GM13976 (cell line): Measurements from ENCODE around the gene FILIP1.

Experiments used
- DNase-seq: peaks from one replicate; pipeline ENCODE4 v3.0.0; 2012; ENCODE audit warnings: low spot score
- in situ Hi-C: fragments of 300-500 bp; cut with MboI; formaldehyde crosslinking; loops from one replicate; pipeline ENCODE4 v1.12.0; 2022; ENCODE audit warnings: low sequenced_read_pairs, mixed read lengths, inconsistent platforms; ENCODE audit not compliant: unreplicated experiment
- TF ChIP-seq, protein P1 (sequence below): IDR thresholded peaks from 2 replicates; pipeline ENCODE4 v1.5.1; 2012; ENCODE audit warnings: borderline replicate concordance, mild to moderate bottlenecking; ENCODE audit not compliant: insufficient read depth; ENCODE audit errors: extremely low read depth, missing control alignments, control extremely low read depth

The FILIP1 gene

GRCh38 chr6:75429061-75429703 is 64.4 kb downstream of the FILIP1 start:
- TF ChIP-seq, protein P1, sequence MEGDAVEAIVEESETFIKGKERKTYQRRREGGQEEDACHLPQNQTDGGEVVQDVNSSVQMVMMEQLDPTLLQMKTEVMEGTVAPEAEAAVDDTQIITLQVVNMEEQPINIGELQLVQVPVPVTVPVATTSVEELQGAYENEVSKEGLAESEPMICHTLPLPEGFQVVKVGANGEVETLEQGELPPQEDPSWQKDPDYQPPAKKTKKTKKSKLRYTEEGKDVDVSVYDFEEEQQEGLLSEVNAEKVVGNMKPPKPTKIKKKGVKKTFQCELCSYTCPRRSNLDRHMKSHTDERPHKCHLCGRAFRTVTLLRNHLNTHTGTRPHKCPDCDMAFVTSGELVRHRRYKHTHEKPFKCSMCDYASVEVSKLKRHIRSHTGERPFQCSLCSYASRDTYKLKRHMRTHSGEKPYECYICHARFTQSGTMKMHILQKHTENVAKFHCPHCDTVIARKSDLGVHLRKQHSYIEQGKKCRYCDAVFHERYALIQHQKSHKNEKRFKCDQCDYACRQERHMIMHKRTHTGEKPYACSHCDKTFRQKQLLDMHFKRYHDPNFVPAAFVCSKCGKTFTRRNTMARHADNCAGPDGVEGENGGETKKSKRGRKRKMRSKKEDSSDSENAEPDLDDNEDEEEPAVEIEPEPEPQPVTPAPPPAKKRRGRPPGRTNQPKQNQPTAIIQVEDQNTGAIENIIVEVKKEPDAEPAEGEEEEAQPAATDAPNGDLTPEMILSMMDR, result no peak
- no peak for DNase-seq
- in situ Hi-C loops, result no loop called here

DNA sequence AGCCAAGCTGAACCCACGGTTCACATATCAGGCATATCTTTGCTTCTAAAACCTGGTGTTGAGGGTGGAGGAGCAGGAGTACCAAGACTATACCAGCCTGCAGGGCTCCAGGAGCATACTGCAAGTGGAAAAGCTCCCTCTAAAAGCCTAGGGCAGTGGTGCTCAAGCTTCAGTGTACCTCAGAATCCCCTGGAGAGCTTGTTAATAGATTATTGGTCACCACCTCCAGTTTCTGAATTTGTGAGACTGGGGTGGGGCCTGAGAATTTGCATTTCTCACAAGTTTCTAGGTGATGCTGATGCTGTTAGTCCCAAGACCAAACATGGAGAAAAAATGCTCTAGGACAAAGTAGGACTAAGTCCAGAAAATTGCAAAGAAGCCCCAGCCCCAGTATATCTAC is 65.4 kb downstream of the FILIP1 start:
- TF ChIP-seq, protein P1, result no peak
- in situ Hi-C loops, result no loop called here
- no peak for DNase-seq

DNA sequence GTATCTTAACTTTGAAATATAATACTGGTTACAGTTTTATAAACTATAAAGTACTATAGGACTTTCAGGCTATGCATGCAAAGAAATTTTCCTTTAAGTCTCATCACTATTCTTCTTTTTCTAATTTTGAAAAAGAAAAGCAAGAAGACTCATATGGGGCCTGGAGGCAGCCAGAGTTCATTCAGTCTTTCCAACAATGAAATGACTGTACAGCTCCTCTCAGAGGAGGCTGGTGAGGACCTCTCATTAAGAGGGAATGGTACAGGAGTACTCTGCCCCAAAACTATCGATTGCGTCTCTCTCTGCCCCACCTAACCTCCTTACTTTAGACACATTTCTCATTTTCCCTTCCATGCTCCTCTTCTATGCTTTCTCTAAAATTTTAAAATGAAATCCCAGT is 66.3 kb downstream of the FILIP1 start:
- TF ChIP-seq, protein P1, result no peak
- in situ Hi-C loops, result no loop called here
- no peak for DNase-seq

- in situ Hi-C loops, result no loop called here
- DNase-seq, result no peak
- TF ChIP-seq, protein P1, result no peak
Observed at GRCh38 chr6:75424618-75425548, 68.7 kb downstream of the FILIP1 start.

DNA sequence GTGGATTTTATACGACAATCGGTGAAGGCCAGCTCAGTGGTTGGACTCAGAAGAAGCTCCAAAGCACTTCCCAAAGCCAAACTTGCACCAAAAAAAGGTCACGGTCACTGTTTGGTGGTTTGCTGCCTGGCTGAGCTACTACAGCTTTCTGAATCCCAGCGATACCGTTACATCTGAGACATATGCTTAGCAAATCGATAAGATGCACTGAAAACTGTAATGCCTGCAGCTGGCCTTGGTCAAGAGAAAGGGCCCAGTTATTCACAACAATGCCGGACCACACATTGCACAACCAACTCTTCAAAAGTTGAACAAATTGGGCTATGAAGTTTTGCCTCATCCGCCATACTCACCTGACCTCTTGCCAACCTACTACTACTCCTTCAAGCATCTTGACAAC is 70.2 kb downstream of the FILIP1 start:
- DNase-seq, result no peak
- TF ChIP-seq, protein P1, result no peak
- in situ Hi-C loops, result no loop called here

DNA sequence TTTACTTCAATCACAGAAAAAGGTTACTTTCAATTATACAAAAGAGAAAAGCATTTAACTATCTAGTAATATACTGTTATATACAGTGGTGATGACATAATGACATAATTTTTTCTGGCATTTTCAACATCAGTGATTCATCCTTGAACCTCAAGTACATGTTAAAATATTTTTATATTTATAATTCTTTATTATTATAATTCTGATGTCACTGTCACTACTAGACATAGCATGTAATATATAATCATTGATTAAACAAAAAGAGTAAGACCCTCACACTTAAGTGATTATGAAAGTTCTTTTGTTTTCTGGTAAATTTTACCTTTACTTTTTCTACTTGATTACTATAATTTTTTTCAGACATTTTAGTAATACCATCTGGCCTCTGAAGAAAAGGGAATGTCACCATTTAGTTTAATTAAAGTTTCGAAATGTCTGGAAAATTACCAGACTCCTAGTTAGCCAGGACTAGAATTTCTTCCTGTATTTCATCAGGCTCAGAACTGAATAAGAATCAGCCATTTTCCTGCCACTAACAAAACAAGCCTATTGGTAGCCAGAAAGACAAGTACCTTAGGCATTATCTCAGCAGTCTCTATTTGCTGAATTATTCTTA is 71.5 kb downstream of the FILIP1 start:
- no peak for DNase-seq
- TF ChIP-seq, protein P1, result no peak
- in situ Hi-C loops, result no loop called here
